Effector memory CD8-positive, alpha-beta T cell (primary cell): ENCODE results near the gene CDC42BPA.

Experiments used
- ATAC-seq: fragments of 150-1000 bp; cut with Tn5 transposase; replicated peaks from 2 replicates; pipeline ENCODE4 v1.10.0; 2021; ENCODE audit warnings: mild to moderate bottlenecking, moderate library complexity
- DNase-seq, 3 experiments: peaks; one replicate each; pipeline ENCODE4 v3.0.0; 2021
- H3K27ac Mint-ChIP-seq, 2 donors: one replicate each; pipeline ENCODE4 v1.8.0; 2022; ENCODE audit warnings: mild to moderate bottlenecking in 2 of 2, mixed read lengths in 2 of 2, moderate library complexity in 2 of 2
- H3K27me3 Mint-ChIP-seq, 2 donors: one replicate each; pipeline ENCODE4 v1.8.0; 2022; ENCODE audit warnings: mixed read lengths in 2 of 2
- H3K36me3 Mint-ChIP-seq: one replicate; pipeline ENCODE4 v1.8.0; 2022; ENCODE audit warnings: mild to moderate bottlenecking, moderate library complexity, mixed read lengths; ENCODE audit not compliant: insufficient read depth
- H3K4me1 Mint-ChIP-seq, 2 donors: one replicate each; pipeline ENCODE4 v1.8.0; 2022; ENCODE audit warnings: low read depth in 2 of 2, mixed read lengths in 2 of 2
- H3K4me3 Mint-ChIP-seq, 2 donors: one replicate each; pipeline ENCODE4 v1.8.0; 2022; ENCODE audit warnings: mild to moderate bottlenecking in 2 of 2, mixed read lengths in 2 of 2, moderate library complexity in 2 of 2
- H3K9me3 Mint-ChIP-seq, 2 donors: one replicate each; pipeline ENCODE4 v1.8.0; 2022; ENCODE audit warnings: mixed read lengths in 2 of 2

Gene CDC42BPA

GRCh38 chr1:227308367-227309336 is 9.6 kb downstream of the CDC42BPA start:
- ATAC-seq (no peak), DNase-seq (no peak)
- peaks cover 47 to 62% of the 10 kb centered on the region in 2 donors for H3K27me3 Mint-ChIP-seq

GRCh38 chr1:227306689-227307088 is 11.6 kb downstream of the CDC42BPA start:
- DNase-seq (no peak), ATAC-seq (no peak)
- no peaks in the 10 kb centered on the region for H3K4me1 Mint-ChIP-seq
- H3K4me3 Mint-ChIP-seq, result no peak overlapping the region
- peaks cover 33 to 67% of the 10 kb centered on the region in 2 donors for H3K27me3 Mint-ChIP-seq
- H3K36me3 Mint-ChIP-seq, result no peaks in the 10 kb centered on the region
- H3K27ac Mint-ChIP-seq, result no peak overlapping the region
- no peaks in the 10 kb centered on the region for H3K9me3 Mint-ChIP-seq

More at GRCh38 chr1:227308367-227309336, 9.6 kb downstream of the CDC42BPA start:
- Mint-ChIP-seq H3K36me3 (no peaks in the 10 kb centered on the region), H3K4me1 (no peaks in the 10 kb centered on the region), H3K4me3 (no peak overlapping the region), H3K9me3 (no peaks in the 10 kb centered on the region), H3K27ac (no peak overlapping the region)

GRCh38 chr1:227305894-227306626 is 12.2 kb downstream of the CDC42BPA start:
- no peak for DNase-seq
- Mint-ChIP-seq H3K27me3 (peaks cover 27 to 65% of the 10 kb centered on the region in 2 donors), H3K9me3 (no peaks in the 10 kb centered on the region), H3K4me3 (no peak overlapping the region), H3K36me3 (no peaks in the 10 kb centered on the region), H3K4me1 (no peaks in the 10 kb centered on the region), H3K27ac (no peak overlapping the region)
- no peak for ATAC-seq

- Mint-ChIP-seq H3K27me3 (peaks cover 15 to 66% of the 10 kb centered on the region in 2 donors), H3K27ac (no peak overlapping the region), H3K4me3 (no peak overlapping the region), H3K4me1 (no peaks in the 10 kb centered on the region), H3K9me3 (no peaks in the 10 kb centered on the region), H3K36me3 (no peaks in the 10 kb centered on the region)
- no peak for DNase-seq
- ATAC-seq, result no peak
Observed at GRCh38 chr1:227304665-227305064, 13.6 kb downstream of the CDC42BPA start.

GRCh38 chr1:227303662-227304061 is 14.6 kb downstream of the CDC42BPA start:
- H3K9me3 Mint-ChIP-seq, result no peaks in the 10 kb centered on the region
- ATAC-seq, result no peak
- H3K27me3 Mint-ChIP-seq, result peaks cover 5 to 57% of the 10 kb centered on the region in 2 donors
- no peaks in the 10 kb centered on the region for H3K4me1 Mint-ChIP-seq
- no peak overlapping the region for H3K4me3 Mint-ChIP-seq
- H3K36me3 Mint-ChIP-seq, result no peaks in the 10 kb centered on the region
- no peak for DNase-seq
- H3K27ac Mint-ChIP-seq, result no peak overlapping the region

GRCh38 chr1:227300682-227301081 is 17.6 kb downstream of the CDC42BPA start:
- DNase-seq, result no peak

GRCh38 chr1:227299688-227300087 is 18.6 kb downstream of the CDC42BPA start:
- Mint-ChIP-seq H3K27ac (no peak overlapping the region), H3K27me3 (peaks cover 0 to 39% of the 10 kb centered on the region in 2 donors), H3K4me3 (no peak overlapping the region), H3K9me3 (no peaks in the 10 kb centered on the region), H3K4me1 (no peaks in the 10 kb centered on the region), H3K36me3 (no peaks in the 10 kb centered on the region)
- DNase-seq (no peak), ATAC-seq (no peak)

More at GRCh38 chr1:227300682-227301081, 17.6 kb downstream of the CDC42BPA start:
- no peaks in the 10 kb centered on the region for H3K9me3 Mint-ChIP-seq
- no peak for ATAC-seq
- peaks cover 0 to 46% of the 10 kb centered on the region in 2 donors for H3K27me3 Mint-ChIP-seq
- H3K4me1 Mint-ChIP-seq, result no peaks in the 10 kb centered on the region
- no peak overlapping the region for H3K27ac Mint-ChIP-seq
- H3K36me3 Mint-ChIP-seq, result no peaks in the 10 kb centered on the region
- no peak overlapping the region for H3K4me3 Mint-ChIP-seq

- H3K27me3 Mint-ChIP-seq, result peaks cover 0 to 39% of the 10 kb centered on the region in 2 donors
Observed at GRCh38 chr1:227299241-227299627, 19.1 kb downstream of the CDC42BPA start.

GRCh38 chr1:227298512-227299240 is 19.6 kb downstream of the CDC42BPA start:
- ATAC-seq, result no peak
- H3K27me3 Mint-ChIP-seq, result peaks cover 0 to 37% of the 10 kb centered on the region in 2 donors
- H3K36me3 Mint-ChIP-seq, result no peaks in the 10 kb centered on the region
- H3K4me3 Mint-ChIP-seq, result no peak overlapping the region
- H3K27ac Mint-ChIP-seq, result no peak overlapping the region
- DNase-seq, result no peak
- no peaks in the 10 kb centered on the region for H3K9me3 Mint-ChIP-seq
- H3K4me1 Mint-ChIP-seq, result no peaks in the 10 kb centered on the region

More at GRCh38 chr1:227299241-227299627, 19.1 kb downstream of the CDC42BPA start:
- Mint-ChIP-seq H3K9me3 (no peaks in the 10 kb centered on the region), H3K4me1 (no peaks in the 10 kb centered on the region), H3K4me3 (no peak overlapping the region), H3K36me3 (no peaks in the 10 kb centered on the region), H3K27ac (no peak overlapping the region)
- ATAC-seq (no peak), DNase-seq (no peak)

- no peaks in the 10 kb centered on the region for H3K9me3 Mint-ChIP-seq
- H3K27ac Mint-ChIP-seq, result no peak overlapping the region
- ATAC-seq (no peak), DNase-seq (no peak)
- peaks cover 0 to 27% of the 10 kb centered on the region in 2 donors for H3K27me3 Mint-ChIP-seq
- no peaks in the 10 kb centered on the region for H3K4me1 Mint-ChIP-seq
- H3K4me3 Mint-ChIP-seq, result no peak overlapping the region
- no peaks in the 10 kb centered on the region for H3K36me3 Mint-ChIP-seq
Observed at GRCh38 chr1:227297073-227297793, 21.1 kb downstream of the CDC42BPA start.

GRCh38 chr1:227295609-227296008 is 22.7 kb downstream of the CDC42BPA start:
- no peaks in the 10 kb centered on the region for H3K36me3 Mint-ChIP-seq
- no peak for ATAC-seq
- no peak overlapping the region for H3K4me3 Mint-ChIP-seq
- no peak overlapping the region for H3K27ac Mint-ChIP-seq
- H3K27me3 Mint-ChIP-seq, result peaks cover 0 to 24% of the 10 kb centered on the region in 2 donors
- DNase-seq, result no peak
- H3K4me1 Mint-ChIP-seq, result no peaks in the 10 kb centered on the region
- H3K9me3 Mint-ChIP-seq, result no peaks in the 10 kb centered on the region

GRCh38 chr1:227285745-227286144 is 32.5 kb downstream of the CDC42BPA start:
- Mint-ChIP-seq H3K27me3 (peaks cover 9 to 19% of the 10 kb centered on the region in 2 donors), H3K27ac (no peak overlapping the region), H3K4me1 (no peaks in the 10 kb centered on the region), H3K9me3 (peaks cover 7 to 9% of the 10 kb centered on the region in 2 donors), H3K36me3 (no peaks in the 10 kb centered on the region), H3K4me3 (no peak overlapping the region)
- ATAC-seq, result no peak
- no peak for DNase-seq
